Mesenchymal stem cell (in vitro differentiated cells and primary cell): ENCODE results near the gene FKBP7.

Experiments
- DNase-seq: peaks from one replicate; pipeline ENCODE4 v3.0.0-alpha.2; 2013
- H2AFZ ChIP-seq: one replicate; pipeline ENCODE4 v1.6.1; 2013; ENCODE audit warnings: low read depth, mild to moderate bottlenecking, control low read depth, inconsistent platforms, low read length, moderate library complexity
- H2AK5ac ChIP-seq: 2 replicates; pipeline ENCODE4 v1.6.1; 2013; ENCODE audit warnings: low read length, moderate library complexity, mild to moderate bottlenecking, inconsistent platforms; ENCODE audit not compliant: severe bottlenecking
- H2BK120ac ChIP-seq: one replicate; pipeline ENCODE4 v1.6.1; 2013; ENCODE audit warnings: low read depth, mild to moderate bottlenecking, inconsistent platforms, low read length, moderate library complexity
- H2BK12ac ChIP-seq, 2 experiments: one replicate each; pipeline ENCODE4 v1.6.1; 2013; ENCODE audit warnings: inconsistent platforms in 2 of 2, low read length in 2 of 2, mild to moderate bottlenecking in 2 of 2, moderate library complexity in 2 of 2, control low read depth in 1 of 2
- H2BK15ac ChIP-seq: one replicate; pipeline ENCODE4 v1.6.1; 2013; ENCODE audit warnings: mild to moderate bottlenecking, low read depth, inconsistent platforms; ENCODE audit not compliant: poor library complexity, severe bottlenecking
- H2BK5ac ChIP-seq: 2 replicates; pipeline ENCODE4 v1.6.1; 2013; ENCODE audit warnings: low read depth, mild to moderate bottlenecking, low read length, control low read depth, inconsistent platforms; ENCODE audit not compliant: poor library complexity, severe bottlenecking
- H3K14ac ChIP-seq, 2 experiments: one replicate each; pipeline ENCODE4 v1.6.1; 2013; ENCODE audit warnings: inconsistent platforms in 2 of 2, low read length in 2 of 2, control low read depth in 1 of 2, mild to moderate bottlenecking in 1 of 2, moderate library complexity in 1 of 2
- H3K18ac ChIP-seq, 2 experiments: one replicate each; pipeline ENCODE4 v1.6.1; 2013; ENCODE audit warnings: inconsistent platforms in 2 of 2, low read length in 2 of 2, control low read depth in 1 of 2, low read depth in 1 of 2, mild to moderate bottlenecking in 1 of 2
- H3K23ac ChIP-seq, 2 experiments: one replicate each; pipeline ENCODE4 v1.6.1; 2013; ENCODE audit warnings: inconsistent platforms in 2 of 2, low read length in 2 of 2, mild to moderate bottlenecking in 2 of 2, moderate library complexity in 2 of 2, control low read depth in 1 of 2
- H3K27ac ChIP-seq: 2 replicates; pipeline ENCODE4 v1.5.1; 2013; ENCODE audit warnings: mild to moderate bottlenecking, moderate library complexity, low read length, control low read depth, inconsistent platforms; ENCODE audit not compliant: poor library complexity, severe bottlenecking
- H3K27me3 ChIP-seq, 2 experiments: 2 replicates each; pipeline versions ENCODE4 v1.6.1 to v1.7.0; 2013; ENCODE audit warnings: low read length in 2 of 2, mild to moderate bottlenecking in 2 of 2, moderate library complexity in 2 of 2, control low read depth in 1 of 2, inconsistent platforms in 1 of 2; ENCODE audit not compliant: control insufficient read depth in 1 of 2, insufficient read depth in 1 of 2
- H3K36me3 ChIP-seq, 2 experiments: 2 replicates each; pipeline versions ENCODE4 v1.6.1 to v1.7.0; 2013; ENCODE audit warnings: low read length in 2 of 2, control low read depth in 1 of 2, inconsistent platforms in 1 of 2, low read depth in 1 of 2, mild to moderate bottlenecking in 1 of 2; ENCODE audit not compliant: insufficient read depth in 2 of 2, control insufficient read depth in 1 of 2
- H3K4ac ChIP-seq, 2 experiments: one replicate each; pipeline ENCODE4 v1.6.1; 2013; ENCODE audit warnings: inconsistent platforms in 2 of 2, low read length in 2 of 2, mild to moderate bottlenecking in 2 of 2, moderate library complexity in 2 of 2, control low read depth in 1 of 2, low read depth in 1 of 2
- H3K4me1 ChIP-seq: 2 replicates; pipeline ENCODE4 v1.6.1; 2013; ENCODE audit warnings: low read depth, low read length, control low read depth; ENCODE audit not compliant: control insufficient read depth, insufficient read depth
- H3K4me2 ChIP-seq: 2 replicates; pipeline ENCODE4 v1.6.1; 2013; ENCODE audit warnings: low read length, mild to moderate bottlenecking, inconsistent platforms; ENCODE audit not compliant: poor library complexity, severe bottlenecking
- H3K4me3 ChIP-seq, 2 experiments: 2 replicates each; pipeline versions ENCODE4 v1.5.1 to v1.7.0; 2013; ENCODE audit warnings: low read length in 2 of 2, mild to moderate bottlenecking in 2 of 2, control low read depth in 1 of 2, low read depth in 1 of 2; ENCODE audit not compliant: insufficient read depth in 1 of 2
- H3K79me1 ChIP-seq: replicated peaks from 2 replicates; pipeline ENCODE4 v1.6.1; 2013; ENCODE audit warnings: mild to moderate bottlenecking, control low read depth, low read length, inconsistent platforms; ENCODE audit not compliant: poor library complexity, severe bottlenecking
- H3K9ac ChIP-seq: 2 replicates; pipeline ENCODE4 v1.7.0; 2013; ENCODE audit warnings: mild to moderate bottlenecking, low read length, moderate library complexity
- H3K9me3 ChIP-seq: 2 replicates; pipeline ENCODE4 v1.7.0; 2013; ENCODE audit warnings: mild to moderate bottlenecking, low read length; ENCODE audit not compliant: control insufficient read depth
- H4K8ac ChIP-seq: one replicate; pipeline ENCODE4 v1.6.1; 2013; ENCODE audit warnings: inconsistent platforms, mild to moderate bottlenecking, low read length, moderate library complexity
- H4K91ac ChIP-seq: one replicate; pipeline ENCODE4 v1.6.1; 2013; ENCODE audit warnings: mild to moderate bottlenecking, low read length, inconsistent platforms
- WGBS: methylation state at CpG from one replicate; pipeline ENCODE4 v1.1.7; 2013; ENCODE audit warnings: mixed read lengths; 5-methylcytosine and 5-hydroxymethylcytosine counted together

FKBP7 gene

DNA sequence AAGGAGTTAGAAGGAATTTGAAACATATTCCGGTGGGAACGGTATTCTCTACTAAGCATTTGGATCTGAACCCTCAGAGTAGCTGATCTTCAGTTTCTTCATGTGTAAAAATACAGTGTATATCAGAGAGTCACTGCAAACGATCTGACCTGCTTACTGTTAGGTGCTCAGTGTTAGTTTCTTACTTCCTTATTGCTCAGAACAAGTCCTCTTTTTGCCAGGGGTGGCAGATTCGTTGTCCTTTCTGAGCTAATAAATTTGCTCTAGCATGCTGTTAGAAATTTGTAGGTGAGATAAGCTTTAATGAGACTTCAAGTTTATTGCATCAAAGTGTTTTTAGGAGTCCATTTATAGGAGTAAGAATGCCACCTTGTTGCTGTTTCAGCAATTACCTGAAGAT lies 17.6 kb upstream of the FKBP7 start:
- Histone ChIP-seq H2AFZ (no peak overlapping the region), H4K8ac (no peak overlapping the region), H3K36me3 (peaks cover 13 to 95% of the 10 kb centered on the region in 2 experiments), H3K4me1 (no peaks in the 10 kb centered on the region), H2BK15ac (no peak overlapping the region), H2BK120ac (no peak overlapping the region), H3K79me1 (peaks cover 11% of the 10 kb centered on the region), H3K9ac (no peak overlapping the region), H4K91ac (no peak overlapping the region), H2AK5ac (no peak overlapping the region), H2BK12ac (no peak overlapping the region), H3K23ac (no peak overlapping the region), H3K14ac (no peak overlapping the region), H3K18ac (no peak overlapping the region), H3K27me3 (no peaks in the 10 kb centered on the region), H2BK5ac (no peak overlapping the region), H3K9me3 (no peaks in the 10 kb centered on the region), H3K4me3 (no peak overlapping the region), H3K4me2 (no peak overlapping the region), H3K4ac (no peak overlapping the region), H3K27ac (no peak overlapping the region)
- WGBS = 98% methylated on average over 4 of the region's 4 CpGs
- DNase-seq = no peak

DNA sequence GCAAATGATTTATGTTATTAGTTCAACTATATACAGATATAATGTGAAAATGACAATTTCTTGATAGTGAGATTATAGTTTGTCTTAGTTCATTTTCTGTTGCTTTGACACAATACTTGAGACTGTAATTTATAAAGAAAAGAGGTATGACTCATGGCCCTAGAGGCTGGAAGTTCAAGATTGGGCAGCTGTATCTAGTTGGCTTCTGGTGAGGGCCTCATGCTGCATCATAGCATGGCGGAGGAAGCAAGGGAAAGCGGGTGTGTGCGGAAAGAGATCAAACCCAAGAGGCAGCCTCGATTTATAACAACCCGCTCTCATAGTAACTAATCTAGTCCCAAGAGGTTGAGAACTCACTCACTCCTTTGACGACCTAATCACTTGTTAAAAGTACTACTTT lies 13.2 kb upstream of the FKBP7 start:
- Histone ChIP-seq H3K18ac (no peak overlapping the region), H3K4me1 (no peaks in the 10 kb centered on the region), H3K14ac (no peak overlapping the region), H3K36me3 (peaks cover 10 to 78% of the 10 kb centered on the region in 2 experiments), H3K4ac (no peak overlapping the region), H3K79me1 (peaks cover 15% of the 10 kb centered on the region), H3K4me2 (no peak overlapping the region), H2BK120ac (no peak overlapping the region), H3K4me3 (no peak overlapping the region), H2BK12ac (no peak overlapping the region), H2AFZ (no peak overlapping the region), H2BK5ac (no peak overlapping the region), H2AK5ac (no peak overlapping the region), H3K9me3 (no peaks in the 10 kb centered on the region), H2BK15ac (no peak overlapping the region), H4K91ac (no peak overlapping the region), H4K8ac (no peak overlapping the region), H3K27me3 (no peaks in the 10 kb centered on the region), H3K23ac (no peak overlapping the region), H3K9ac (no peak overlapping the region), H3K27ac (no peak overlapping the region)
- DNase-seq = no peak
- WGBS = 97% methylated on average over 6 of the region's 6 CpGs

DNA sequence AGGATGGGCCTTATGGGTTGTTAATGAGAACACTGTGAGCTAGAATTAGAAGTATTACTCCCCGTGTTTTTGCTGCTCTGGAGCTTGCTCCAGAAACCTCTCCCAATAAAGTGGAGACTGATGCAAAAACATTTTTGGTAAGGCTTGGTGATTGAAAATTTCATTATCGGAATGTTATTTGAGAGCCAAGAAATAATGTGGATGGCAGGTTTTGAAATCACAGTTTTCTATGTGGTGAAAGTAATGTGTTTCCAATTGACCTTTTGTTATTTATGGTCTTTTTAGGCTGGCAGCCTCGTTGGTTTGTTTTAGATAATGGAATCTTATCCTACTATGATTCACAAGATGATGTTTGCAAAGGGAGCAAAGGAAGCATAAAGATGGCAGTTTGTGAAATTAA lies 7.0 kb upstream of the FKBP7 start:
- Histone ChIP-seq H3K4me1 (peaks cover 4% of the 10 kb centered on the region), H3K23ac (no peak overlapping the region), H2BK120ac (no peak overlapping the region), H4K8ac (no peak overlapping the region), H4K91ac (no peak overlapping the region), H2BK12ac (no peak overlapping the region), H3K9me3 (no peaks in the 10 kb centered on the region), H3K4ac (no peak overlapping the region), H3K4me2 (no peak overlapping the region), H3K4me3 (peak overlapping the region in 1 of 2 experiments; percentile 57), H2AK5ac (no peak overlapping the region), H3K36me3 (peaks cover 0 to 30% of the 10 kb centered on the region in 2 experiments), H3K14ac (no peak overlapping the region), H3K79me1 (peaks cover 20% of the 10 kb centered on the region), H3K27me3 (no peaks in the 10 kb centered on the region), H2AFZ (no peak overlapping the region), H2BK5ac (no peak overlapping the region), H3K9ac (no peak overlapping the region), H3K18ac (no peak overlapping the region), H3K27ac (no peak overlapping the region), H2BK15ac (no peak overlapping the region)
- DNase-seq = no peak
- 84% methylated on average over 3 of the region's 3 CpGs for WGBS

DNA sequence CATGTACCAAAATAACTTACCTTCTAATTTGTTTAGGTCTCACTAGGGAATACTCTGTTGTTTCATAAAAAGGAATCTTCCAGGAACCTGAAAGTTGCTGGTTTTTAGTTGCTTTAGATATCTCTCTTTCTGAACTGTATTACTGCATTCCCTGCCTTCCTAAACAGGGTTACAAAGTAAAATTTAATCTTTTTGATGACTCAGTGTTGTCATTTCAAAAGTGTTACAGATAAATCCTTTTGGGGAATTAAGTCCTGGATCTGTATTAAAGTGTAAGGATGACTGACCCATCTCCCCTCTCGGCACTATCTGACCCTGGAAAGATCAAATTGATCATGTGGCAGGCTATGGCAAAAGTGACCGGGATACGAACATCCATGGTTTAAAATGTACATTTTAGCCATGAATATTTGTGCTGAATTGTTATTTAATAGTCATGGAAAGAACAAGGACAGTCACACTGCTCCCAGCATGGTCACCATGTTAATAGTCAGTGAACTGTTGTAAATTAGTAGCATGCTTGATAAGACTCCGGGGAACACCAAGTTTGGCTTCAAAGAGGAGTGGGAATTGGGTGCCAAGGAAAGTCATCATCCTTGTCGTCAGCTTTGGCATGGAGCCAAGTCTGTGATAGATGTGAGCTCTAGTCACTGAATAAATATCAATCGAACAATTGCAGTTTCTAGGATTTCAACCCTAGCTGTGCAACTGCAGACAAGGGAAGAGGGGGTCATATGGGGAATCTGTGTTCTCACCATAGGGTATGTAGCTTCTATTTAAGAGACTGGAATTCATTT lies 6.0 kb upstream of the FKBP7 start:
- H4K91ac ChIP-seq = no peak overlapping the region
- no peak overlapping the region for H2BK120ac ChIP-seq
- H2BK12ac ChIP-seq = no peak overlapping the region
- no peak overlapping the region for H2AK5ac ChIP-seq
- H3K14ac ChIP-seq = no peak overlapping the region
- H3K36me3 ChIP-seq = peaks cover 0 to 21% of the 10 kb centered on the region in 2 experiments
- H3K4ac ChIP-seq = no peak overlapping the region
- no peak overlapping the region for H3K27ac ChIP-seq
- no peak overlapping the region for H2AFZ ChIP-seq
- no peak overlapping the region for H3K18ac ChIP-seq
- H3K27me3 ChIP-seq = no peaks in the 10 kb centered on the region
- H3K4me1 ChIP-seq = peaks cover 5% of the 10 kb centered on the region
- peak overlapping the region in 1 of 2 experiments; percentile 57 for H3K4me3 ChIP-seq
- H2BK15ac ChIP-seq = no peak overlapping the region
- WGBS = 86% methylated on average over 6 of the region's 6 CpGs
- no peak overlapping the region for H3K23ac ChIP-seq
- peak; percentile 15 for DNase-seq
- H3K4me2 ChIP-seq = no peak overlapping the region
- peak overlapping the region; percentile 56 for H3K9ac ChIP-seq
- H4K8ac ChIP-seq = no peak overlapping the region
- H2BK5ac ChIP-seq = no peak overlapping the region
- peaks cover 17% of the 10 kb centered on the region for H3K79me1 ChIP-seq
- H3K9me3 ChIP-seq = no peaks in the 10 kb centered on the region
